Natural killer cell (primary cell): ENCODE data around the gene ZNF579. TPM values are rescaled to one million over a fixed set of nuclear protein-coding genes. Genes with fewer than 3 reads are reported as not detected.

ENCODE experiments used
- ATAC-seq, 3 donors: fragments of 150-1000 bp in 2 of 3; fragments of 200-7000 bp in 1 of 3; cut with Tn5 transposase; 1 replicate in 1 of 3; 2 replicates in 2 of 3; pipeline ENCODE4 v1.10.0; 2021; ENCODE audit warnings: mild to moderate bottlenecking in 2 of 3, moderate library complexity in 2 of 3
- DNase-seq, 2 donors: peaks; one replicate each; pipeline versions ENCODE4 v3.0.0 to v3.0.0-alpha.2; 2013 to 2021; ENCODE audit warnings: mixed read lengths in 1 of 2
- H3K27ac ChIP-seq: one replicate; pipeline ENCODE4 v1.5.1; 2013; ENCODE audit warnings: mild to moderate bottlenecking, low read length
- H3K27me3 ChIP-seq: one replicate; pipeline ENCODE4 v1.6.1; 2013; ENCODE audit warnings: low read length; ENCODE audit not compliant: control insufficient read depth, insufficient read depth
- H3K36me3 ChIP-seq: one replicate; pipeline ENCODE4 v1.6.1; 2013; ENCODE audit warnings: low read length; ENCODE audit not compliant: control insufficient read depth, insufficient read depth
- H3K4me1 ChIP-seq: one replicate; pipeline ENCODE4 v1.6.1; 2013; ENCODE audit warnings: low read length; ENCODE audit not compliant: control insufficient read depth, insufficient read depth
- H3K4me3 ChIP-seq: one replicate; pipeline ENCODE4 v1.5.1; 2013; ENCODE audit warnings: low read length
- H3K9me3 ChIP-seq: one replicate; pipeline ENCODE4 v1.6.1; 2013; ENCODE audit warnings: low read length; ENCODE audit not compliant: control insufficient read depth, insufficient read depth
- H3K27ac Mint-ChIP-seq, 2 donors: one replicate each; pipeline ENCODE4 v1.8.0; 2022; ENCODE audit warnings: mild to moderate bottlenecking in 2 of 2, mixed read lengths in 2 of 2, moderate library complexity in 1 of 2
- H3K27me3 Mint-ChIP-seq, 2 donors: one replicate each; pipeline ENCODE4 v1.8.0; 2022; ENCODE audit warnings: low read depth in 2 of 2, mixed read lengths in 2 of 2
- H3K36me3 Mint-ChIP-seq: one replicate; pipeline ENCODE4 v1.8.0; 2022; ENCODE audit warnings: mixed read lengths
- H3K4me1 Mint-ChIP-seq, 2 donors: one replicate each; pipeline ENCODE4 v1.8.0; 2022; ENCODE audit warnings: mixed read lengths in 2 of 2
- H3K4me3 Mint-ChIP-seq: one replicate; pipeline ENCODE4 v1.8.0; 2022; ENCODE audit warnings: mild to moderate bottlenecking, moderate library complexity, mixed read lengths
- H3K9me3 Mint-ChIP-seq, 2 donors: one replicate each; pipeline ENCODE4 v1.8.0; 2022; ENCODE audit warnings: mixed read lengths in 2 of 2
- CTCF ChIP-seq: fragments of 200-600 bp; IDR thresholded peaks from one replicate; pipeline ENCODE4 v1.8.0; 2022; ENCODE audit warnings: antibody characterized with exemption
- WGBS: methylation state at CpG from one replicate; pipeline ENCODE4 v1.1.7; 2013; ENCODE audit warnings: missing lambda C conversion rate; ENCODE audit not compliant: insufficient coverage; 5-methylcytosine and 5-hydroxymethylcytosine counted together
- intact Hi-C: fragments of 100-400 bp; cut with micrococcal nuclease; formaldehyde crosslinking; loops from one replicate; pipeline ENCODE4 v1.14.2; 2022
- total RNA-seq, 4 donors: library from RNA; stranded (reverse); fragments of 120-200 nt in 1 of 4; gene quantifications; one replicate each; pipeline versions ENCODE4 v1.2.3 to v1.2.4, GENCODE V29; 2013 to 2022

The ZNF579 gene
- total RNA-seq, 3 donors from 2014 or later (not counting 1 experiment from before 2014, with no cell fraction given): 8.3 to 11.2 (median 9.5) TPM

DNA sequence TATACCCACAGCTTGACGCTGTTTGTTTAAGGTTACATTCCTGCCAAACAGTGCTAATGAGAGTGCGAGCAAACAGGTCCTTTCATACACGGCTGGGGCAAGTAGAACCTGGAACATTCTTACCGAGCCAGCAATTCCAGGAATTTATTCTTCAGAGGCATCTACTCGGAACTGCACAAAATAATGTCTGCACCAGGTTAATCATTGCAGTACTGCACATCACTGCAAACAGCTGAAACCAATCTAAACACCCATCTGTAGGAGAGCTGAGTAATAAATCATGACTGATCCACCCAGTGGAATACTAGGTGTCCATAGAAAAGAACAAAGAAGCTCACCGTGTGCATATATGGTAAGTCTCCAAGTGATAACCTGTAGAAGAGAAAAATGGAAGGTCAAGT lies 1.2 kb upstream of the ZNF579 start:
- Histone ChIP-seq H3K9me3 (no peaks in the 10 kb centered on the region), H3K27me3 (no peaks in the 10 kb centered on the region), H3K36me3 (no peaks in the 10 kb centered on the region), H3K4me1 (peaks cover 31% of the 10 kb centered on the region), H3K27ac (no peak overlapping the region), H3K4me3 (no peak overlapping the region)
- Mint-ChIP-seq H3K36me3 (no peaks in the 10 kb centered on the region), H3K27ac (peak overlapping the region in 1 of 2 donors; percentile 82), H3K4me1 (peaks cover 25 to 38% of the 10 kb centered on the region in 2 donors), H3K4me3 (no peak overlapping the region), H3K27me3 (peaks cover 15 to 16% of the 10 kb centered on the region in 2 donors), H3K9me3 (no peaks in the 10 kb centered on the region)
- no peak for TF ChIP-seq CTCF
- intact Hi-C loops: loop anchor here (2.0 kb wide), 1 partner anchor 61 kb away; the partner anchor contains the start of gene ZNF581
- DNase-seq (no peak), ATAC-seq (no peak)
- 63% methylated on average over 6 of the region's 6 CpGs for WGBS

DNA sequence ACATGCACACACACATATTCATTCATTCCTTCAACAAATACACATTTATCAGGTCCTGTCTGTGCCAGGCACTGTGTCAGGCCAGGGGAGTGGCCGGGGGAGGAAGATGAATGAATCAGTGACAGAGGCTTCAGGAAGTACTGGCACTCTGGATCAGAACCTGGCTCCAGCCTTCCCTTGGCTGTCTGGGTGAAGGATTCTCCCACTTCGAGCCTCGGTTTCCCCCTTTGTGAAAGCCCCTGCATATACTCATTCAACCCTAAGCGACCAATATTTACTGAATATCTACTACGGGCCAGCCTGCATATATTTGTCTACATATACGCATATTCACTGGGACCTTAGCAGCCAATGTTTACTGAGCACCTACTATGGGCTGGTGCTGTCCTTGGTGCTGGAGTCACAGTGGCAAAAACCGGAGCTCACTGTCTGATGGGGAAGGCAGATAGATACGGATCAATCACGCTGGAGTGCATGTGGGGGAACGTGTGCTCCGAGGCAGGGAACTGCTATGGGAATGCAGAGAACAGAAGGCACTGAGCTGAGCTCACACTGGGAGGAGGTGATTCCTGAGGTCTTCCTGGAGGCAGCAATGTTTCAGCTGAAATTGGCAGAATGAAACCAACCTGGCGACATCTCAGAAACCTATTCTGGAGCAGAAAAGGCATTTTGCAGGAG lies 636 bp upstream of the ZNF579 start:
- WGBS: 50% methylated on average over 12 of the region's 12 CpGs
- no peaks in the 10 kb centered on the region for H3K36me3 Mint-ChIP-seq
- H3K36me3 ChIP-seq: no peaks in the 10 kb centered on the region
- ATAC-seq (no peak), DNase-seq (peak in 1 of 2 donors; percentile 49)
- H3K27ac ChIP-seq: peak overlapping the region; percentile 78
- peak overlapping the region; percentile 36 to 82 for H3K27ac Mint-ChIP-seq
- H3K9me3 Mint-ChIP-seq: no peaks in the 10 kb centered on the region
- intact Hi-C loops: loop anchor here (2.0 kb wide), 1 partner anchor 62 kb away; the partner anchor contains the start of gene ZNF581
- H3K27me3 Mint-ChIP-seq: peaks cover 14 to 15% of the 10 kb centered on the region in 2 donors
- no peaks in the 10 kb centered on the region for H3K27me3 ChIP-seq
- TF ChIP-seq CTCF: no peak
- H3K4me3 Mint-ChIP-seq: peak overlapping the region; percentile 83
- no peaks in the 10 kb centered on the region for H3K9me3 ChIP-seq
- H3K4me1 Mint-ChIP-seq: peaks cover 25 to 33% of the 10 kb centered on the region in 2 donors
- H3K4me1 ChIP-seq: peaks cover 25% of the 10 kb centered on the region
- peak overlapping the region; percentile 68 for H3K4me3 ChIP-seq

DNA sequence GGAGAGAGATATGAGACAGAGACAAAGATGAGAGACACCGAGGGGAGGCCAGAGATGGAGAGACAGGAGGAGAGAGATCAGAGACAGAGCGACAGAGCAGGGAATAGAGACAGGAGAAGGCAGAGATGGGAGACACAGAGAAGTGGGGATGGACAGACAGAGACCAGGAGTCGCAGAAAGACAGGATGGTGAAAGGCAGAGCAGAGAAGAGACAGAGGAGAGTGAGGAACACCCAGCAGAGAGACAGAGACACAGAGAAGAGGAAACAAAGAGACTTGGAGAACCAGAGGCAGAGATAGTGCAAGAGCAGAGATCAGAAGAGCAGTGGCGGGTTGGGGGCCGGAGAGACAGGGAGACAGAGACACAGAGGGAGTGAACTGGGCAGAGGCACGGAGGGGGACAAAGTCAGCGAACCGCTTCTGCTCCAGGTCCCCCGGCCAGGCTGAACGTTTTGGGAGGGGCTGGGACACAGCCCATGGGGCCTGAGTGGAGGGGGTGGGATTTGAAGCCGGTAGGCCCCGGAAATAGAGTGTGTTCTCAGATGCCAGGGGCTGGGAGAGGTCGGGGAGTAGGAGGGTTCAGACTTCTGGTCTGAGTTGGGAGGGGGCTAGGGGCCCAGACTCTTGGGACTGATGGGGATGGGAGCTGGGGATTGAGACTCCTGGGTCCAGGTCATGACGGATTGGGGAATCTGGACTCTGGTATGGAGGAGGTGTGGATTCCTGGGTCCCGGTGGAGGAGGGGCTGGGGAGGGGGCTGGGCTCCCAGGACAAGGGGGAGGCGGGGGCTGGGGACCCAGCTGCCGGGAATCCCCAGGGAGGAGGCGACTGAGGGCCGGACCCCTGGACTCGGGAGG lies 654 bp downstream of the ZNF579 start:
- Mint-ChIP-seq H3K4me1 (peaks cover 19 to 21% of the 10 kb centered on the region in 2 donors), H3K36me3 (no peaks in the 10 kb centered on the region), H3K27me3 (peaks cover 4 to 8% of the 10 kb centered on the region in 2 donors), H3K27ac (peak overlapping the region; percentile 43 to 82), H3K4me3 (peak overlapping the region; percentile 83), H3K9me3 (no peaks in the 10 kb centered on the region)
- DNase-seq (peak in 1 of 2 donors; percentile 43), ATAC-seq (peak in 2 of 3 donors; percentile 45 to 54)
- no peak for TF ChIP-seq CTCF
- no peaks in the 10 kb centered on the region for H3K27me3 ChIP-seq
- peaks cover 20% of the 10 kb centered on the region for H3K4me1 ChIP-seq
- no peaks in the 10 kb centered on the region for H3K9me3 ChIP-seq
- 19% methylated on average over 20 of the region's 20 CpGs for WGBS
- H3K27ac ChIP-seq: peak overlapping the region; percentile 78
- H3K36me3 ChIP-seq: no peaks in the 10 kb centered on the region
- intact Hi-C loops: loop anchor here (2.0 kb wide), 1 partner anchor 63 kb away; the partner anchor contains the start of gene ZNF581
- H3K4me3 ChIP-seq: peak overlapping the region; percentile 68
